Thyroid gland (tissue), 4 donors: ENCODE results near the gene TMC8. TPM values are rescaled to one million over a fixed set of nuclear protein-coding genes. Genes with fewer than 3 reads are reported as not detected.

Experiments used
- DNase-seq, 2 donors: peaks; one replicate each; pipeline ENCODE4 v3.0.0-alpha.2; 2019
- H3K27ac ChIP-seq, 3 donors: fragments of 200-600 bp; sonication (generic); 1 replicate in 2 of 3; 2 replicates in 1 of 3; pipeline ENCODE4 v1.5.1; 2016 to 2019; ENCODE audit warnings: mild to moderate bottlenecking in 1 of 3, moderate library complexity in 1 of 3
- H3K27me3 ChIP-seq: fragments of 200-600 bp; sonication (generic); one replicate; pipeline ENCODE4 v1.5.1; 2019
- H3K36me3 ChIP-seq, 2 donors: fragments of 200-600 bp; sonication (generic); one replicate each; pipeline ENCODE4 v1.5.1; 2016 to 2019
- H3K4me1 ChIP-seq, 2 donors: fragments of 200-600 bp; sonication (generic); one replicate each; pipeline ENCODE4 v1.5.1; 2017 to 2019
- H3K4me3 ChIP-seq, 3 donors: fragments of 200-600 bp; sonication (generic); replicated peaks in 1 of 3; 1 replicate in 2 of 3; 2 replicates in 1 of 3; pipeline ENCODE4 v1.5.1; 2016; ENCODE audit warnings: mild to moderate bottlenecking in 1 of 3
- H3K9me3 ChIP-seq: fragments of 200-600 bp; sonication (generic); one replicate; pipeline ENCODE4 v1.5.1; 2017
- CTCF ChIP-seq, 6 experiments: fragments of 200-600 bp in 3 of 6; fragments of 450-650 bp in 3 of 6; sonication (generic) in 3 of 6; IDR thresholded peaks; one replicate each; pipeline ENCODE4 v1.5.1; 2016 to 2019; ENCODE audit warnings: antibody characterized with exemption in 6 of 6, mild to moderate bottlenecking in 2 of 6, inconsistent platforms in 1 of 6, moderate library complexity in 1 of 6
- POLR2A ChIP-seq, 2 donors: fragments of 450-650 bp; IDR thresholded peaks; one replicate each; pipeline ENCODE4 v1.6.1; 2017; ENCODE audit warnings: antibody characterized with exemption in 2 of 2, mild to moderate bottlenecking in 2 of 2, moderate library complexity in 1 of 2
- WGBS, 2 donors: methylation state at CpG; one replicate each; pipeline ENCODE4 v1.1.5; 2017; 5-methylcytosine and 5-hydroxymethylcytosine counted together
- intact Hi-C: fragments of 100-400 bp; cut with DNase I; formaldehyde crosslinking; loops from one replicate; pipeline ENCODE4 v1.15.1; 2023
- total RNA-seq, 4 donors: library from RNA; depleted of rRNA; stranded (reverse); fragments of >200 nt; gene quantifications; one replicate each; pipeline ENCODE4 v1.2.3, GENCODE V29; 2016

TMC8 gene
- total RNA-seq, 4 donors from 2014 or later = 1.4 to 4.7 (median 1.9) TPM

- no peaks in the 10 kb centered on the region for H3K36me3 ChIP-seq
- intact Hi-C loops = no loop called here
- WGBS, 2 donors = 6% methylated on average over 19 to 33 of the region's 57 CpGs
- H3K4me3 ChIP-seq = peak within 1 kb of the TSS in 1 of 3 donors; percentile 37
- peak within 1 kb of the TSS; percentile 25 to 79 (median 37) for H3K27ac ChIP-seq
- no peaks in the 10 kb centered on the region for H3K9me3 ChIP-seq
- DNase-seq = peak; percentile 95 to 97
- TF ChIP-seq CTCF (IDR thresholded peaks at IDR 0.05) = peak; percentile 34 to 91 (median 65)
- peak in 1 of 2 donors; percentile 80 for TF ChIP-seq POLR2A (IDR thresholded peaks at IDR 0.05)
- no peaks in the 10 kb centered on the region for H3K27me3 ChIP-seq
- H3K4me1 ChIP-seq = peaks cover 17 to 37% of the 10 kb centered on the region in 2 donors
These were observed 56.4 kb downstream of the TMC8 start, which contains the start of the genes AFMID and TK1 for GRCh38 chr17:78186692-78187595. Gene AFMID (plus strand): TSS chr17:78187362. CDS start chr17:78187371, 9 bp downstream. Gene TK1 (minus strand): TSS chr17:78187052. CDS start chr17:78186994, 58 bp downstream.

Other genes with a start within 250 kb of the TMC8 start
- gene TNRC6C, start 172.1 kb upstream of the TMC8 start, total RNA-seq = 10 to 100 TPM in 3 of 4 donors, 1 to 10 TPM in 1; 9.1 to 32.7 (median 14.3) TPM
- 10 to 100 TPM in 3 of 4 donors, 1 to 10 TPM in 1; 10.0 to 22.8 (median 20.4) TPM for gene TMC6, start 2.0 kb upstream of the TMC8 start, total RNA-seq
- gene C17orf99, start 15.6 kb downstream of the TMC8 start, total RNA-seq = not detected
- 10 to 100 TPM; 47.9 to 83.8 (median 70.7) TPM for gene SYNGR2, start 37.8 kb downstream of the TMC8 start, total RNA-seq
- 1 to 10 TPM; 1.1 to 2.7 (median 1.9) TPM for gene TK1, start 56.3 kb downstream of the TMC8 start, total RNA-seq
- 10 to 100 TPM; 21.3 to 36.9 (median 33.5) TPM for gene AFMID, start 56.6 kb downstream of the TMC8 start, total RNA-seq
- under 1 TPM in 3 of 4 donors, not detected in 1; 0.11 to 0.83 (median 0.13) TPM for gene BIRC5, start 83.5 kb downstream of the TMC8 start, total RNA-seq
- not detected for gene TMEM235, start 100.9 kb downstream of the TMC8 start, total RNA-seq
- 100 to 1,000 TPM in 1 of 4 donors, 10 to 100 TPM in 2, 1 to 10 TPM in 1; 9.2 to 110 (median 33.3) TPM for gene SOCS3, start 229.3 kb downstream of the TMC8 start, total RNA-seq
- gene PGS1, start 247.9 kb downstream of the TMC8 start, total RNA-seq = 10 to 100 TPM; 41.2 to 87.2 (median 69.1) TPM